Measurements from ENCODE around the gene SORBS2.

DNA sequence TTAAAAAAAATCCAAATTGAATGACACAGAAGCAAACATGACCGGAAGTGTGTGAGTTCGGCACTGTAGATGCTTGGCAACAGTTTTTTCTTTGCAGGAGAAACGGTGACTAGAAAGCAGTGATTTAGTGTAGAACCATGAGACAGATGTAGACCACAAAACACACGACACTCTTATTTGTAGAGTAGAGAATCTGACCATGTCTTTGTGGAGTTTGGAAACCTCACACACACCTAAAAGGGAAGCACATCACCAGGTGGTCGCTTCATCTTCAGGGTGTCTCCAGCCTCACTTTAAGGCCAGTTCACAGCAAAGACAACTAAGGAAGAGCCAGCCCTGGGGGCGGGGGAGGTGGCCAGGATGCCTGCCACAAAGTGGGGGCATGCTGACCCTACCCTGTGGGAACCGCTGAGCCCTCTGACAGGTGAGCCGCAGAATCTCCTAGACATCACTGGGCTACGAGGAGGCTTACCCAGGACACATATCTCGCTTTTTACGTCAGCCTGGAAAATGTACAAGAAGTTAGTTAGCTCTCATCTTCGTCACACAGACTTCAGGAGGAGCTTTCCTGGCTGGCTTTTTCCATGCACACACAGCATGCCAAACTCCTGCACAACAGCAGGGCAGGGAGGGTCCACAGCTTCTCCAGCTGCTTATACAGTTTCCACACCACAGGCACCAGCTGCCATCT lies 212.3 kb downstream of the SORBS2 start:
- TF ChIP-seq POLR2AphosphoS5 (IDR thresholded peaks at IDR 0.05; ENCODE audit: insufficient read depth in 1 of 2, low read depth in 1 of 2) (no peak), POLR2A (IDR thresholded peaks at IDR 0.05) (no peak)
- TF ChIP-seq, protein P1, sequence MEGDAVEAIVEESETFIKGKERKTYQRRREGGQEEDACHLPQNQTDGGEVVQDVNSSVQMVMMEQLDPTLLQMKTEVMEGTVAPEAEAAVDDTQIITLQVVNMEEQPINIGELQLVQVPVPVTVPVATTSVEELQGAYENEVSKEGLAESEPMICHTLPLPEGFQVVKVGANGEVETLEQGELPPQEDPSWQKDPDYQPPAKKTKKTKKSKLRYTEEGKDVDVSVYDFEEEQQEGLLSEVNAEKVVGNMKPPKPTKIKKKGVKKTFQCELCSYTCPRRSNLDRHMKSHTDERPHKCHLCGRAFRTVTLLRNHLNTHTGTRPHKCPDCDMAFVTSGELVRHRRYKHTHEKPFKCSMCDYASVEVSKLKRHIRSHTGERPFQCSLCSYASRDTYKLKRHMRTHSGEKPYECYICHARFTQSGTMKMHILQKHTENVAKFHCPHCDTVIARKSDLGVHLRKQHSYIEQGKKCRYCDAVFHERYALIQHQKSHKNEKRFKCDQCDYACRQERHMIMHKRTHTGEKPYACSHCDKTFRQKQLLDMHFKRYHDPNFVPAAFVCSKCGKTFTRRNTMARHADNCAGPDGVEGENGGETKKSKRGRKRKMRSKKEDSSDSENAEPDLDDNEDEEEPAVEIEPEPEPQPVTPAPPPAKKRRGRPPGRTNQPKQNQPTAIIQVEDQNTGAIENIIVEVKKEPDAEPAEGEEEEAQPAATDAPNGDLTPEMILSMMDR (IDR thresholded peaks at IDR 0.05) = no peak
